Stimulated activated CD4-positive, alpha-beta T cell treated with anti-CD3 and anti-CD28 coated beads, Interleukin-15, amount 100 ng/mL, for 1 hour (primary cell): ENCODE results near the gene CLSTN2.

Experiments
- DNase-seq, 2 donors: peaks; one replicate each; pipeline ENCODE4 v3.0.0-alpha.2; 2020; ENCODE audit warnings: low read depth in 1 of 2, low spot score in 1 of 2

The CLSTN2 gene

DNA sequence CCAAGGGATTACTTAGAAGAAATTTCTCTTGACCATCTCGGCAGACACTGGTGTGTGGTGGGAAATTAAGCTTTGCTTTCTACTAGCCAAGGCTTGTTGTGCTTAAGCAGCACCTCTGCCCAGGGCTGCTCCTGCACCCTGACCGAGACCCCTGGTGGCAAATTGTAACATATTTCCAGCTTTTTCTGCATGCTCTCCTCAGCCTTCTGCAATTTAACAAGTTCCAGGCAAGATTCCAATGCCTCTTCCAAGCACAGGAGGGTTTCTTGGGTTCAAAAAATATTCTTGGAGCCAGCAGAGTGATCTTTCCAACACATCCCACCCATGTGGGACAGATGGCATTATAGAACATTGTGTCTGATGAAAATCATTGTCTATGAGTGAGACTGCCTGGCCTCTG is 210.5 kb downstream of the CLSTN2 start:
- no peak for DNase-seq

- no peak for DNase-seq
These were observed 211.7 kb downstream of the CLSTN2 start for GRCh38 chr3:140146668-140147067.

GRCh38 chr3:140147965-140148490 is 213.0 kb downstream of the CLSTN2 start:
- no peak for DNase-seq

DNA sequence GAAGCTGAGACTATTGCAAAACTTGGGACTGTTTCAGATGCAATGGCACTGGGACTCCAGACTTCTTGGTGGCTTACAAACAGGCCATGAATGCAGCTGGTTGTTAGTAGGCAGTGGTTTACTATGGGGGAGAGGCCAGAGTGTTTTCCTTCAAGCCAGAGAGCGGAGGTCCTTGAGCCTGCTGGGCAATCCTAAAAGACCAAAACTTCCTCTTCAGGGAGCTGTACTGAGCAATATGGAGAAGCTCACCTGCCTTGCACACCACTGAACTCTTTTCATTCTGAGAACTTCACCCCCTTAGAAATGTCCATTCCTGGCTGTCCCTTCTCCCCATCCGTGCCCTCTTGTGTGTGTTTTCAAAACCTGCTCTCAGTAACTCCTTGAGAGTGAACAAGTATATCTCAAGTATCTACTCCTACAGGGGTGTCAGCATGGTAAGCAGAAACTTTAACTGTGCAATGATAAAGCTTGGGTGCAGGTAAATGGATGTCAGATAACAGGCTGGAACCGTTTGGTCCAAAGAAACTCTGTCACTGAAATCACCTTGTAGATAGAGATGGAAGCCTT is 213.9 kb downstream of the CLSTN2 start:
- DNase-seq: no peak

DNA sequence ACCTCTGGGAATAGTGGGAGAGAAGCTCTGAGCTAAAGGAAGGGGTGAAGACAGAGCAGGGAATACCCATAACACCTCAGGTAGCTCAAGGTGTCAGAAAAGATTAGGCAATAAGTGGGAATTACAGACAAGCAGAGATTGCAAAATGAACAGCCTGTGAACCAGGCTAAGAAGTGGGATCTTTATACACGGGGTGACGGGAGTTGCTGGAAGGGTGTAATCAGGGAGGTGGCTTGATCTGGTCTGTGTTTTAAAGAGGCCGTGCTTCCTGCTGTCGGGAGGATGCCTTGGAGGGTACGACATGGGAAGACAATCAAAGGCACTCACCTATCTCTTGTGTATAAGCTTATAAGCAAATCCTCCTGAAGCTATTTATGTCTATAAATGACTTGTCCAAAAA is 216.3 kb downstream of the CLSTN2 start:
- DNase-seq: no peak

GRCh38 chr3:140152851-140153639 is 218.1 kb downstream of the CLSTN2 start:
- no peak for DNase-seq

DNA sequence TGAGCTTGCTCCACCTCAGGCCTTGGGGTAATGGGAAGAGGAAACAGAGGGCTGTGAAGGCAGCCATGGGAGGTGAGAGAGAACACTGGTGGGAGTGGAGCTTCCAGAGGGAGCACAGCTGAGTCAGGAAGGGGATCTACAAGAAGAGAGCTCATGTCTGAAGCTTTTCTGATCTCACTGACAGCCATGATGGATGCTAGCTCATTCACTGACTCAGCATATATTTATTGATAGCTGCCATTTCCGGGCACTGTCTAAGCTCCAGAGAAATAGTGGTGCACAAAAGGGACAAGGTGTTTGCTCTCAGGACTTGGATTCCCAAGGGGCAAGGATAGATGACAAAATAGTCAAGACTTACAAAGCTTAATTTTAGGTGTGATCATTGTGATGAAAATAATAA is 218.8 kb downstream of the CLSTN2 start:
- no peak for DNase-seq

- DNase-seq: no peak
These were observed 222.2 kb downstream of the CLSTN2 start for GRCh38 chr3:140157161-140157560.

- no peak for DNase-seq
These were observed 224.7 kb downstream of the CLSTN2 start for GRCh38 chr3:140159646-140160045.

- no peak for DNase-seq
These were observed 225.6 kb downstream of the CLSTN2 start for GRCh38 chr3:140160553-140160952.

GRCh38 chr3:140162551-140162950 is 227.6 kb downstream of the CLSTN2 start:
- DNase-seq: no peak

DNA sequence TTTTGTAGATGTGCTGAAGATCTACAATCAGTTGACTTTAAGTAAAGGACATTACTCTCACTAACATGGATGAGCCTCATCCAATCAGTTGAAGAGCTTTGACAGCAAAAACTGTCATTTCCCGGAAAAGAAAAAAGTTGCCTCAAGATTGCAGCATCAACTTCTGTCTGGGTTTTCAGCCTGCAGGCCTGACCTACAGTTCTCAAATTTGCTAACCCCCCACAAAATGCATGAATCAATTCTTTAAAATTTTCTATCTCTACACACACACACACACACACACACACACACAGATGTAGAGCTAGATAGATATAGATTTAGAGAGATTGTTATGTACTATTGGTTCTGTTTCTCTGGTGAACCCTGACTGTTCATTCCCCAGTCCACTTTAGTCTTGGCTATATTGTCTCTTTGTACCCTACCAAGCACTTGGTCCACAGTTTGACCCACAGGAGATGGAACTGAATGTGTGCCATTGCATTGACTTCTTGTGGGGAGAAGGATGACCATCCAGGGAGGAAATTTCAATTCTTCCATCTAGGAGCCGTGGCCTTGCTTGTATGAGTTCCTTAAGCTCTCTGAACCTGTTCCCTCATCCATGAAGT is 228.3 kb downstream of the CLSTN2 start:
- DNase-seq: no peak

- no peak for DNase-seq
These were observed 229.2 kb downstream of the CLSTN2 start for GRCh38 chr3:140164156-140164555.

- no peak for DNase-seq
These were observed 230.1 kb downstream of the CLSTN2 start for GRCh38 chr3:140164922-140165590.

- no peak for DNase-seq
These were observed 230.8 kb downstream of the CLSTN2 start for GRCh38 chr3:140165781-140166180.

DNA sequence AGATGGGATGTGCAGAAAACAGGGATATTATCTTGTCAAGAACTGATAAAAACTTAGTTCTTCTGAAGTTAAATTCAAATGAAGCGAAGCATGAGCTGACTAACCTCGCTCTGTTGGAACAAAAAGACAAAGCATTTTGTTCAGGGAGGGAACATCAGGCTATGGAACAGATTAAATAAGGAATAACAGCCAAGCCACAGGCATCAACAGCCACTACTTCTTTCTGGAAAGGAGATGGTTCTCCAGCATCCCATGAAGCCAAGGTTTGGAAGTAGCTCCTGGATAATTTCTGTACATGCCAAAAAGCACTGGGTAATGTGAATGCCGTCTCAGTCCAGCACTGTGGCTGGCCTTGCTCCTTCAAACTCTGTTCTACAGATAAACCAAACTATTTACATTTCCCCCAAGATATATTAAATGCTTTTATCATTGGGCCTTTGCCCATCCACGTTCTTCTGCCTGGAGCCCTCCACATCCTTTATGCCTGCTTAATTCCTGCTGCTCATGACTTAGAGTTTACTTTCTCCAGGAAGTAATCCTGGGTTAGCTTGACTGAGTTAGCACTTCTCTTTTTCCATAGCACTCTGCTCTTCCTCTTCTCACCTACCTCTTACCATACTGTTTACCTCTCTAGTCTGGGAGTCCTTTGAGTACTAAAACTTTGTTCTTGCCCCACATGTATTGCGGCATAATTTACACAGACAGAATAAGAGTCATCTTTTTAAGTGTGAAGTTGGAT is 232.0 kb downstream of the CLSTN2 start:
- no peak for DNase-seq

DNA sequence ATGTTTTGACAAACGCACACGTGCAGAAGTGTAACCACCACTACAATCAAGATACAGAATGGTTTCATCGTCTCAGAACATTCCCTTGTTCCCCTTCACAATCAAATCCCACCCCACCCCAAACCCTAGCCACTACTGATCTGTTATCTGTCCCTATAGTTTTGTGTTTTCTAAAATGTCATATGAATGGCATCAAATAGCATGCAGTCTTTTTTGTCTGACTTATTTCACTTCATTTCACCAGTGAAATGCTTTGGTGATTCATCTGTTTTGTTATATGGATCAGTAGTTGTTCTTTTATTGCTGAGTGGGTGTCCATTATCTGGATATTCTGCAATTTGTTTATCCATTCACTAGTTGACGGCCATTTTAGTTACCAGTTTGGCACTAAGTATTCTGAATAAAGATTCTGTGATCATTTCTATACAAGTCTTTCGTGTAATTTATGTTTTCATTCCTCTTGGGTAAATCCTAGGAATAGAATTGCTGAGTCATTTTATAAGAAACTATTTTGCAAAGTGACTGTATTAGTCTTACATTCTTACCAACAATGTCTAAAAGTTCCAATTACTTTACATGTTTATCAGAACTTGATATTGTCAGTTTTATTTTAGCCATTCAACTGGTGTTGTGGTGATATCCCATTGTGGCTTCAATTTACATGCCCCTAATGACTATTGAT is 232.8 kb downstream of the CLSTN2 start:
- DNase-seq: no peak

DNA sequence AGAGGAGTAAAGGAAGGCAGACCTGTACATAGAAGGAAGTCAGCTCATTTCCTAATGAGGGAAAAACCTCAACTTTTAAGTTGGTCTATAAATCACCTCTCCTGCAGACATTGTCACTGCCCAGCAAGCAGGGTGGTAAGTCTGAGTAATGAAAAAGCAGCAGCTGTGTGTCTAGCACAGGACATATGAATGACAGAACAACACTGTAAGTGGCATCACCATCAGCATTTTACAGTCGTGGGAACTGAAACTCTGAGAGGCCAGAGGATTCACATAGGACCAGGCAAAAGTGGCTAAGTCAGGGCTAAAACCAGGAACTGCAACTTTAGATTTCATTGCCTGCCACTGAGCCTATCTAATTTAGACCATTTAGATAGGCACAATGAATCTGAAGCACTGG is 235.6 kb downstream of the CLSTN2 start:
- no peak for DNase-seq

DNA sequence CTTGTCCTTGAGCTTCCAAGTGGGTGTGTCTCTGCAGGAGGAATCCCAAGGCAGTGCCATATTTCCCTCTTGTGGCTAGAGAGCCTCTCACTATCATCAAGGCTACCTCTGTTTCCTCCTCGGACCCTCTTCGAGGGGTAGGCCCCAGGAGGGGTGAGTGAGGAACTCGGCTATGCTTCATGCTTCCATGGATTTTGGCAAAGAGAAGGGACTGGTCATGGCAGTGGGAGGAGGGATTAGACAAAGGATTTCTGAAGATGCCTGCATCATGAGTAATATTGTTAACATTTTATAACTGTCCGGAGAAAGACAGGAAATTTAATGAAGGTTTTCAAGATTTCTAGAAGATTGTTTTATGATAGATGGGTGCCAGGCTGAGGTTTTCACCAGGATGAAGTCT is 241.5 kb downstream of the CLSTN2 start:
- no peak for DNase-seq

GRCh38 chr3:140177943-140178342 is 243.0 kb downstream of the CLSTN2 start:
- DNase-seq: no peak

DNA sequence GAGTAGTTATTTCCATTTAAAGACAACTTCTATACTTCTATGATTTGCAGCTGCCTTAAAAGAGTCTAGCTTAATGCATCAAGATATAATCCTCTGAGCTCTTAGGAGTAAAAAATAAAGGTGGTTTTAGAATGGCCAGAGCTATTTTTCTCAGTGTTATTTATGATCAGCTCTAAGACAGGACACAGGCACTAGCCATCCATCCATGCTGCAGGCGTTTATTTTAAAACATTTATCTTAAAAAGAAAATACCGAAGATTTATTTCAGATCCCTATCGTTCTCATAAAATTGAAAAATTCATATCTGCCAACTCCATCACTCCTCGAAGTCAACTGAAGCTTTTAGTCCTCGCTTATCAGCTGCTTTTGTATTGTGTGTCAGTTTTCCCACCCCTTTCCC is 243.5 kb downstream of the CLSTN2 start:
- no peak for DNase-seq
